K562 (cell line): ENCODE results near the gene ZNF48. TPM values are rescaled to one million over a fixed set of nuclear protein-coding genes. Genes with fewer than 3 reads are reported as not detected.

Source experiments
- ATAC-seq: fragments of 200-7000 bp; cut with Tn5 transposase; 3 replicates; pipeline ENCODE4 v1.9.1; 2020; ENCODE audit warnings: moderate library complexity
- BruUV-seq: library from RNA; stranded (reverse); fragments of 400-500 nt; replicated peaks from 2 replicates; lab custom pipeline; 2021; lab: Mats Ljungman, UMichigan
- CTCF ChIA-PET: fragments of 300-600 bp; formaldehyde crosslinking; extraction: SDS; loops from one replicate; lab custom pipeline; 2021; ENCODE audit warnings: low intra/inter-chr PET ratio; lab: Yijun Ruan, JAX
- POLR2A ChIA-PET: fragments of 300-600, 350-650 bp; sonication (Branson Sonifier 250); formaldehyde crosslinking; extraction: SDS; loops from one replicate; lab custom pipeline; 2021; ENCODE audit warnings: antibody characterized with exemption, inconsistent platforms; lab: Yijun Ruan, JAX
- DNase-seq, 4 experiments: peaks; one replicate each; pipeline versions ENCODE4 v3.0.0 to v3.0.0-alpha.2; 2011 to 2018; ENCODE audit warnings: low spot score in 3 of 4, mixed read lengths in 3 of 4; ENCODE audit errors: extremely low read depth in 1 of 4
- FAIRE-seq: peaks from 2 replicates; lab custom pipeline; 2011; peaks lifted over from hg19 to GRCh38; lab: Jason Lieb, UNC
- H2AFZ ChIP-seq: 2 replicates; pipeline ENCODE4 v1.6.0; 2011; ENCODE audit warnings: low read depth, low read length, control low read depth, inconsistent platforms
- H3K27ac ChIP-seq: fragments of 200-600 bp; 3 replicates; pipeline ENCODE4 v1.8.0; 2011; ENCODE audit warnings: low read depth, mild to moderate bottlenecking, control low read depth, inconsistent platforms, low read length, moderate library complexity, mixed read lengths; ENCODE audit errors: extremely low read depth
- H3K27me3 ChIP-seq, 2 experiments: fragments of 300-600 bp in 1 of 2; 2 replicates in 1 of 2; 3 replicates in 1 of 2; pipeline versions ENCODE4 v1.6.0 to v1.8.0; 2011; ENCODE audit warnings: inconsistent platforms in 2 of 2, low read length in 2 of 2, mild to moderate bottlenecking in 1 of 2, mixed read lengths in 1 of 2, moderate library complexity in 1 of 2; ENCODE audit not compliant: control insufficient read depth in 2 of 2, insufficient read depth in 2 of 2
- H3K36me3 ChIP-seq: fragments of 300-600 bp; 3 replicates; pipeline ENCODE4 v1.8.0; 2011; ENCODE audit warnings: mild to moderate bottlenecking, low read length, inconsistent platforms; ENCODE audit not compliant: control insufficient read depth, insufficient read depth
- H3K4me1 ChIP-seq, 2 experiments: fragments of 200-600 bp in 1 of 2; replicated peaks in 1 of 2; 2 replicates in 1 of 2; 3 replicates in 1 of 2; pipeline versions ENCODE4 v1.5.1 to v1.8.0; 2011; ENCODE audit warnings: inconsistent platforms in 2 of 2, low read length in 2 of 2, mild to moderate bottlenecking in 1 of 2, mixed read lengths in 1 of 2, moderate library complexity in 1 of 2; ENCODE audit not compliant: control insufficient read depth in 2 of 2, insufficient read depth in 2 of 2
- H3K4me2 ChIP-seq: 2 replicates; pipeline ENCODE4 v1.6.1; 2011; ENCODE audit warnings: low read length, control low read depth, inconsistent platforms, mixed read lengths; ENCODE audit not compliant: insufficient read depth
- H3K4me3 ChIP-seq: fragments of 200-600 bp; sonication (generic), shearing (Covaris generic); 2 replicates; pipeline ENCODE4 v1.5.1; 2016; ENCODE audit warnings: control low read depth, inconsistent platforms
- H3K79me2 ChIP-seq: fragments of 200-600 bp; 3 replicates; pipeline ENCODE4 v1.8.0; 2011; ENCODE audit warnings: low read length, inconsistent platforms; ENCODE audit not compliant: control insufficient read depth, insufficient read depth
- H3K9ac ChIP-seq, 2 experiments: 2 replicates each; pipeline versions ENCODE4 v1.6.0 to v1.6.1; 2011; ENCODE audit warnings: low read depth in 2 of 2, low read length in 2 of 2, control low read depth in 1 of 2, inconsistent platforms in 1 of 2, mild to moderate bottlenecking in 1 of 2, mixed read lengths in 1 of 2; ENCODE audit not compliant: insufficient read depth in 1 of 2
- H3K9me1 ChIP-seq: one replicate; pipeline ENCODE4 v1.6.0; 2011; ENCODE audit warnings: inconsistent platforms, mild to moderate bottlenecking, low read length, moderate library complexity; ENCODE audit not compliant: control insufficient read depth, insufficient read depth
- H3K9me3 ChIP-seq: replicated peaks from 2 replicates; pipeline ENCODE4 v1.5.1; 2011; ENCODE audit warnings: low read depth, low read length, inconsistent platforms; ENCODE audit not compliant: control insufficient read depth, insufficient read depth
- H4K20me1 ChIP-seq: replicated peaks from 2 replicates; pipeline ENCODE4 v1.6.1; 2011; ENCODE audit warnings: low read length, inconsistent platforms, mixed read lengths; ENCODE audit not compliant: control insufficient read depth, insufficient read depth
- CEBPB ChIP-seq: fragments of 450-650 bp; IDR thresholded peaks from 2 replicates; pipeline ENCODE4 v1.6.1; 2016; ENCODE audit warnings: missing genetic modification characterization, missing compliant biosample characterization
- FOSL1 ChIP-seq: fragments of 200-800 bp; sonication (Bioruptor generic); conservative IDR thresholded peaks from 2 replicates; pipeline ENCODE4 v1.6.1; 2016; ENCODE audit warnings: missing genetic modification characterization, missing compliant biosample characterization
- FOXK1 ChIP-seq: sonication (generic); formaldehyde crosslinking; IDR thresholded peaks from 2 replicates; pipeline ENCODE4 v1.8.0; 2022; ENCODE audit warnings: missing genetic modification reagents, mild to moderate bottlenecking, borderline replicate concordance
- JUND ChIP-seq, 2 experiments: IDR thresholded peaks; 2 replicates in 1 of 2; 3 replicates in 1 of 2; pipeline ENCODE4 v1.6.1; 2011; ENCODE audit warnings: borderline replicate concordance in 2 of 2, low read depth in 2 of 2, low read length in 2 of 2, improper control_type of control experiment in 1 of 2, missing biosample characterization in 1 of 2, missing genetic modification characterization in 1 of 2, missing genetic modification reagents in 1 of 2
- NFE2 ChIP-seq: IDR thresholded peaks from 2 replicates; pipeline ENCODE4 v1.6.1; 2014; ENCODE audit warnings: antibody characterized with exemption, low read depth
- PRDM10 ChIP-seq: fragments of 450-650 bp; IDR thresholded peaks from 2 replicates; pipeline ENCODE4 v1.6.1; 2018; ENCODE audit not compliant: partially characterized antibody
- SIN3A ChIP-seq, 2 experiments: fragments of 150-350 bp in 1 of 2; IDR thresholded peaks; 2 replicates each; pipeline ENCODE4 v1.6.1; 2011 to 2016; ENCODE audit warnings: borderline replicate concordance in 2 of 2, low read depth in 2 of 2, low read length in 2 of 2, mild to moderate bottlenecking in 2 of 2, moderate library complexity in 2 of 2; ENCODE audit not compliant: control insufficient read depth in 1 of 2
- SMAD2 ChIP-seq: fragments of 150-350 bp; IDR thresholded peaks from 2 replicates; pipeline ENCODE4 v1.6.1; 2014; ENCODE audit warnings: low read depth, mild to moderate bottlenecking, low read length
- SPI1 ChIP-seq: IDR thresholded peaks from 2 replicates; pipeline ENCODE4 v1.6.1; 2011; ENCODE audit warnings: low read depth, low read length, control low read depth, borderline replicate concordance
- UBTF ChIP-seq, 2 experiments: IDR thresholded peaks; 2 replicates each; pipeline ENCODE4 v1.6.1; 2012; ENCODE audit warnings: improper control_type of control experiment in 2 of 2, low read depth in 2 of 2, low read length in 2 of 2, borderline replicate concordance in 1 of 2
- ZNF79 ChIP-seq: fragments of 250-450 bp; sonication (Bioruptor Pico); IDR thresholded peaks from 2 replicates; pipeline ENCODE4 v1.4.0; 2020; ENCODE audit warnings: low read depth, mild to moderate bottlenecking, moderate library complexity
- WGBS: fragments of 100-300 bp; shearing (Covaris generic); methylation state at CpG from one replicate; pipeline ENCODE4 v1.1.6; 2016; ENCODE audit warnings: low coverage, mixed read lengths; ENCODE audit not compliant: insufficient coverage; ENCODE audit errors: missing lambda C conversion rate; 5-methylcytosine and 5-hydroxymethylcytosine counted together
- in situ Hi-C: fragments of 300-500 bp; cut with MboI; formaldehyde crosslinking; loops from 4 replicates; pipeline ENCODE4 v1.15.0; 2018; ENCODE audit warnings: inconsistent platforms, mixed read lengths
- intact Hi-C: fragments of 100-400 bp; cut with micrococcal nuclease; formaldehyde crosslinking; loops from 2 replicates; pipeline ENCODE4 v1.14.2; 2022
- polyA plus RNA-seq, 8 experiments: library from polyadenylated mRNA; depleted of rRNA in 4 of 8; stranded (reverse) in 5 of 8; unstranded in 3 of 8; fragments of >200 nt; fragmentation: Nextera tagmentation in 2 of 8; fragmentation: Illumina TruSeq in 1 of 8; extraction: Ambion mirVana in 2 of 8; extraction: Trizol in 1 of 8; gene quantifications; 2 replicates each; pipeline versions ENCODE4 v1.2.1 to v1.2.3, GENCODE V29; 2011 to 2014; ENCODE audit warnings: inconsistent platforms in 1 of 8, missing spikeins in 1 of 8
- total RNA-seq, 7 experiments: library from RNA; depleted of rRNA in 6 of 7; stranded (reverse); fragments of >200 nt in 6 of 7; fragmentation: Illumina TruSeq in 2 of 7; extraction: Trizol in 2 of 7; gene quantifications; 2 replicates each; pipeline versions ENCODE4 v1.2.1 to v1.2.3, GENCODE V29; 2011 to 2021; ENCODE audit warnings: low replicate concordance in 1 of 7
- TF ChIP-seq, protein P1 (sequence below): sonication (generic); formaldehyde crosslinking; IDR thresholded peaks from 2 replicates; pipeline ENCODE4 v1.8.0; 2022; ENCODE audit warnings: missing genetic modification reagents, mild to moderate bottlenecking, moderate library complexity, borderline replicate concordance

The ZNF48 gene
- total and polyA plus RNA-seq, 9 of the 15 experiments (the other 6 are each of a cell fraction or from before 2014, with no cell fraction given) = 0.38 to 11.6 (median 4.7) TPM

GRCh38 chr16:30368122-30368791 lies 27.0 kb upstream of the ZNF48 start:
- CTCF ChIA-PET = no interaction called here
- in situ Hi-C loops = loop anchor here (25.0 kb wide), 1 partner anchor 906 kb away; the partner anchor contains the start of genes BOLA2, SLX1B and SULT1A4
- TF ChIP-seq FOSL1 (tag) = peak; percentile 52
- TF ChIP-seq NFE2 = peak; percentile 54; the same call in 1 of the 2 replicates
- TF ChIP-seq UBTF (IDR thresholded peaks at IDR 0.05; ENCODE audit: borderline replicate concordance in 1 of 2, low read depth in 2 of 2, low read length in 2 of 2) = 0 out of 4 replicates have a peak, but pooled peaks have one; percentile 25 to 44
- TF ChIP-seq FOXK1 = 0 out of 2 replicates have a peak, but pooled peaks have one; percentile 20
- TF ChIP-seq ZNF79 = no peak
- no peak for TF ChIP-seq CEBPB (tag)
- peak; percentile 19 for TF ChIP-seq PRDM10
- TF ChIP-seq SMAD2 = no peak
- TF ChIP-seq, protein P1, sequence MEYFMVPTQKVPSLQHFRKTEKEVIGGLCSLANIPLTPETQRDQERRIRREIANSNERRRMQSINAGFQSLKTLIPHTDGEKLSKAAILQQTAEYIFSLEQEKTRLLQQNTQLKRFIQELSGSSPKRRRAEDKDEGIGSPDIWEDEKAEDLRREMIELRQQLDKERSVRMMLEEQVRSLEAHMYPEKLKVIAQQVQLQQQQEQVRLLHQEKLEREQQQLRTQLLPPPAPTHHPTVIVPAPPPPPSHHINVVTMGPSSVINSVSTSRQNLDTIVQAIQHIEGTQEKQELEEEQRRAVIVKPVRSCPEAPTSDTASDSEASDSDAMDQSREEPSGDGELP (CRISPR knock-in tag) = 0 out of 2 replicates have a peak, but pooled peaks have one; percentile 19
- TF ChIP-seq SPI1 = peak; percentile 90
- peak; percentile 50 to 55; a peak in 2 of 4 replicates for TF ChIP-seq SIN3A (IDR thresholded peaks at IDR 0.05; ENCODE audit: borderline replicate concordance in 2 of 2, control insufficient read depth in 1 of 2, low read depth in 2 of 2, low read length in 2 of 2)
- TF ChIP-seq JUND (IDR thresholded peaks at IDR 0.05; ENCODE audit: borderline replicate concordance, low read depth, low read length) = peak; percentile 10; the same call in 1 of the 2 replicates
- no peak for TF ChIP-seq JUND (tag; IDR thresholded peaks at IDR 0.05; ENCODE audit: borderline replicate concordance, low read depth, low read length)

More at GRCh38 chr16:30368122-30368791, 27.0 kb upstream of the ZNF48 start:
- FAIRE-seq (peak; percentile 77), ATAC-seq (no peak), DNase-seq (peak in 3 of 4 experiments; percentile 24 to 60 (median 31))
- H3K4me2 ChIP-seq = peak overlapping the region; percentile 90
- H3K36me3 ChIP-seq = peaks cover 40% of the 10 kb centered on the region
- H3K9ac ChIP-seq = peak overlapping the region; percentile 70 to 98
- H3K27me3 ChIP-seq = no peaks in the 10 kb centered on the region
- peaks cover 23% of the 10 kb centered on the region for H4K20me1 ChIP-seq
- H3K9me3 ChIP-seq = no peaks in the 10 kb centered on the region
- peak overlapping the region; percentile 74 for H3K4me3 ChIP-seq
- POLR2A ChIA-PET = interaction anchor here (0.7 to 6.3 kb wide), 4 partner anchors 10 to 261 kb away, joined by 3 to 77 read pairs (median 4); partner anchors contain the start of gene CD2BP2
- intact Hi-C loops = no loop called here
- no TSS peak for BruUV-seq
- H3K4me1 ChIP-seq = peaks cover 25 to 44% of the 10 kb centered on the region in 2 experiments; a peak in 4 of 5 replicates
- 2% methylated on average over 8 of the region's 8 CpGs for WGBS
- H3K79me2 ChIP-seq = peaks cover 57% of the 10 kb centered on the region
- H3K9me1 ChIP-seq = peaks cover 6% of the 10 kb centered on the region
- H3K27ac ChIP-seq = peak overlapping the region; percentile 72; the same call in 2 of the 3 replicates
- H2AFZ ChIP-seq = no peak overlapping the region
